GM23338 (cell line): ENCODE data around the gene PSAPL1.

Experiments used
- CREB1 ChIP-seq: fragments of 250-450 bp; sonication (Bioruptor Pico); IDR thresholded peaks from 2 replicates; pipeline ENCODE4 v1.5.0; 2020; ENCODE audit warnings: low read depth, mild to moderate bottlenecking, moderate library complexity
- CTCF ChIP-seq, 2 experiments: fragments of 200-600 bp in 1 of 2; sonication (generic) in 1 of 2; conservative IDR thresholded peaks; 2 replicates each; pipeline versions ENCODE4 v1.5.1 to v1.6.1; 2016 to 2017; ENCODE audit warnings: antibody characterized with exemption in 2 of 2, low read depth in 2 of 2, mild to moderate bottlenecking in 2 of 2, moderate library complexity in 1 of 2
- EZH2 ChIP-seq: fragments of 200-600 bp; sonication (generic); IDR thresholded peaks from one replicate; pipeline ENCODE4 v1.8.0; 2017; ENCODE audit warnings: antibody characterized with exemption, mild to moderate bottlenecking, low read depth; ENCODE audit not compliant: unreplicated experiment
- EZH2phosphoT487 ChIP-seq: fragments of 200-600 bp; sonication (generic); IDR thresholded peaks from one replicate; pipeline ENCODE4 v1.8.1; 2018; ENCODE audit warnings: antibody characterized with exemption; ENCODE audit not compliant: unreplicated experiment
- JUNB ChIP-seq: IDR thresholded peaks from one replicate; pipeline ENCODE4 v1.6.1; 2016; ENCODE audit warnings: antibody characterized with exemption; ENCODE audit not compliant: unreplicated experiment
- NANOG ChIP-seq: IDR thresholded peaks from 2 replicates; pipeline ENCODE4 v1.6.1; 2016; ENCODE audit warnings: antibody characterized with exemption, borderline replicate concordance
- POLR2AphosphoS5 ChIP-seq: IDR thresholded peaks from 2 replicates; pipeline ENCODE4 v1.6.1; 2016; ENCODE audit warnings: antibody characterized with exemption, low read depth
- STAT1 ChIP-seq: IDR thresholded peaks from one replicate; pipeline ENCODE4 v1.6.1; 2016; ENCODE audit warnings: antibody characterized with exemption; ENCODE audit not compliant: unreplicated experiment
- ZNF114 ChIP-seq: fragments of 250-450 bp; sonication (Bioruptor Pico); IDR thresholded peaks from 2 replicates; pipeline ENCODE4 v1.5.0; 2020; ENCODE audit warnings: mild to moderate bottlenecking, moderate library complexity
- ZNF331 ChIP-seq: fragments of 250-450 bp; sonication (Bioruptor Pico); IDR thresholded peaks from 2 replicates; pipeline ENCODE4 v1.5.0; 2020; ENCODE audit warnings: low read depth, mild to moderate bottlenecking, moderate library complexity
- TF ChIP-seq, protein P1 (sequence below): IDR thresholded peaks from one replicate; pipeline ENCODE4 v1.6.1; 2018; ENCODE audit warnings: antibody characterized with exemption; ENCODE audit not compliant: unreplicated experiment
- TF ChIP-seq, protein P2 (sequence below): IDR thresholded peaks from 2 replicates; pipeline ENCODE4 v1.6.1; 2016; ENCODE audit warnings: antibody characterized with exemption

DNA sequence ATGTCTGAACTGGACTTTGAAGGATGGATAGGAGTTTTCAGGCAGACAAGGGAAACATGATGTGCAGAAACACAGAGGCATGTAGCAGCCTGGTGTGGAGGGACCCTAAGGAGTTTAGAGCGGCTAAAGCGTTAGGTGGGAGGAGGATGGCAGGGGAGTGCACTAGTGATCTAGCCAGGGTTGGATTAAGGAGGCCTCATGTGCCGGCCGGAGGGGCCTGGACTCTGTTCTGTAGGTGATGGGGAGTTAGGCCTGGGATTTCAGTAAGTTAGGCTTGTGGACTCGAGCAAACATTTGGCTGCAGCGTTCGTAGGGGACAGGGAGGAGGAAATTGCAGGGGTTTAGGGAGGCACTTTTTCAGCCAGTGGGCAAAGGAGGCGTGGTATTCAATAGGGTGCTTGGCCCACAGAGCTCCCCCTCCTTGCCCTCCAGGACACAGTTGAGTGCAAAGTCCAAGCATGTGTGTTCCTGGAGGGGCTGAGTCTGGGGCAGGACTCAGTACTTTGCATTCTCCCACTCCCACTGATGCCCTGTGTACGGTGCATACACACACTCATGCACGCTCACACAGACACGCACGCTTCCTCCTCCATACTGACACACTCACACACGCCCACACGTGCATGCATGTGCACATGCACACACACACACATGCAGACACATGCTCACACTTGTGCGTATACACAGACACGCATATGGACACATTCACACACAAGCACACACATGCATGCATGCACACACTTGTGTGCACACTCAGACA lies 18.6 kb downstream of the PSAPL1 start:
- TF ChIP-seq CTCF (conservative IDR thresholded peaks at IDR 0.05; ENCODE audit: low read depth in 2 of 2) (no peak), EZH2 (no peak), STAT1 (no peak), ZNF114 (CRISPR knock-in tag) (no peak), POLR2AphosphoS5 (no peak), JUNB (no peak), EZH2phosphoT487 (no peak), CREB1 (no peak), ZNF331 (CRISPR knock-in tag) (no peak), NANOG (no peak)
- TF ChIP-seq, protein P1, sequence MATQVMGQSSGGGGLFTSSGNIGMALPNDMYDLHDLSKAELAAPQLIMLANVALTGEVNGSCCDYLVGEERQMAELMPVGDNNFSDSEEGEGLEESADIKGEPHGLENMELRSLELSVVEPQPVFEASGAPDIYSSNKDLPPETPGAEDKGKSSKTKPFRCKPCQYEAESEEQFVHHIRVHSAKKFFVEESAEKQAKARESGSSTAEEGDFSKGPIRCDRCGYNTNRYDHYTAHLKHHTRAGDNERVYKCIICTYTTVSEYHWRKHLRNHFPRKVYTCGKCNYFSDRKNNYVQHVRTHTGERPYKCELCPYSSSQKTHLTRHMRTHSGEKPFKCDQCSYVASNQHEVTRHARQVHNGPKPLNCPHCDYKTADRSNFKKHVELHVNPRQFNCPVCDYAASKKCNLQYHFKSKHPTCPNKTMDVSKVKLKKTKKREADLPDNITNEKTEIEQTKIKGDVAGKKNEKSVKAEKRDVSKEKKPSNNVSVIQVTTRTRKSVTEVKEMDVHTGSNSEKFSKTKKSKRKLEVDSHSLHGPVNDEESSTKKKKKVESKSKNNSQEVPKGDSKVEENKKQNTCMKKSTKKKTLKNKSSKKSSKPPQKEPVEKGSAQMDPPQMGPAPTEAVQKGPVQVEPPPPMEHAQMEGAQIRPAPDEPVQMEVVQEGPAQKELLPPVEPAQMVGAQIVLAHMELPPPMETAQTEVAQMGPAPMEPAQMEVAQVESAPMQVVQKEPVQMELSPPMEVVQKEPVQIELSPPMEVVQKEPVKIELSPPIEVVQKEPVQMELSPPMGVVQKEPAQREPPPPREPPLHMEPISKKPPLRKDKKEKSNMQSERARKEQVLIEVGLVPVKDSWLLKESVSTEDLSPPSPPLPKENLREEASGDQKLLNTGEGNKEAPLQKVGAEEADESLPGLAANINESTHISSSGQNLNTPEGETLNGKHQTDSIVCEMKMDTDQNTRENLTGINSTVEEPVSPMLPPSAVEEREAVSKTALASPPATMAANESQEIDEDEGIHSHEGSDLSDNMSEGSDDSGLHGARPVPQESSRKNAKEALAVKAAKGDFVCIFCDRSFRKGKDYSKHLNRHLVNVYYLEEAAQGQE: no peak
- TF ChIP-seq, protein P2, sequence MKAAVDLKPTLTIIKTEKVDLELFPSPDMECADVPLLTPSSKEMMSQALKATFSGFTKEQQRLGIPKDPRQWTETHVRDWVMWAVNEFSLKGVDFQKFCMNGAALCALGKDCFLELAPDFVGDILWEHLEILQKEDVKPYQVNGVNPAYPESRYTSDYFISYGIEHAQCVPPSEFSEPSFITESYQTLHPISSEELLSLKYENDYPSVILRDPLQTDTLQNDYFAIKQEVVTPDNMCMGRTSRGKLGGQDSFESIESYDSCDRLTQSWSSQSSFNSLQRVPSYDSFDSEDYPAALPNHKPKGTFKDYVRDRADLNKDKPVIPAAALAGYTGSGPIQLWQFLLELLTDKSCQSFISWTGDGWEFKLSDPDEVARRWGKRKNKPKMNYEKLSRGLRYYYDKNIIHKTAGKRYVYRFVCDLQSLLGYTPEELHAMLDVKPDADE: no peak
